Measurements from ENCODE around the gene DNM3. TPM values are rescaled to one million over a fixed set of nuclear protein-coding genes. Genes with fewer than 3 reads are reported as not detected.

Gene DNM3
- total RNA-seq, 4 donors from 2014 or later = 2.7 to 4.5 (median 4.0) TPM

DNA sequence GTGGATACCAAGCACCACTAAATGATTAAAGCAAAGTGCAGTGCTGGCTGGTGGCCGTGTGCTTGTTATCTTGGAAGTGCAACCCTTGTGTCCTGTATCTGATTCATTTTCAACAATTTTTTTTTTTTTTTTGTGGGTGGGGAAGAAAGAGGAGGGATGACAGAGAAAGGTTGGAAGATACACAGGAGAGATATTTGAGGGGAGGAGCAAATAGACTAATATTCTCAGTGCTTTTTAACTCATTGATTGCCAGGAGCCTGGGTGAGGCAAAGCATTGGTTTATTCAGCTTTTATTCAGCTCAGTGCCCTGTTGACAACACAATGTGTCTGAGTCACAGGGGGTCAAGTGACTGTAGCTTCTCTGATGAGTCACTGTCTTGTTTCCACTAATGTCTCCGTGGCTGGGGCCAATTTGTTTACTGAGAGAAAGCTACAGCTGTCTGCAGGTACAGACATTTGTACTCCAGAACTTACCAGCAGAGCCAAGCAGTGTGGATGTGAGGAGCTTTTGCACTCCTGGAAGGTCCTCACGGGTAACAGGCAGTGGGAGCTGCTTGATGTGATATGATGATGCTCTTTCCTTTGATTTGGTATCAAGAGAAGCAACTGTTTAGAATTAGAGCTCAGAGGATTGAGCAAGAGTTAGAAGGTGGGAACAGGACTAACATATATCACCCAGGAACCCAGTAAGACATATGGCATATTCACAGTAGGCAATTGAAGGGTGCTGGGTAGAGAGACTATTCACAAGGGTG is 23.6 kb upstream of the DNM3 start:
- peak in 1 of 2 donors; percentile 75 for DNase-seq (ENCODE audit: low spot score in 2 of 2)
- intact Hi-C loops (cut with DNase I; ENCODE audit: low total_unique reads) = no loop called here
- 12 to 16% methylated on average over 3 of the region's 3 CpGs for WGBS, 2 donors
- H3K4me3 ChIP-seq (ENCODE audit: low read depth, poor library complexity, severe bottlenecking) = no peak overlapping the region
- TF ChIP-seq CTCF (IDR thresholded peaks at IDR 0.05) (no peak), POLR2A (IDR thresholded peaks at IDR 0.05) (no peak)

DNA sequence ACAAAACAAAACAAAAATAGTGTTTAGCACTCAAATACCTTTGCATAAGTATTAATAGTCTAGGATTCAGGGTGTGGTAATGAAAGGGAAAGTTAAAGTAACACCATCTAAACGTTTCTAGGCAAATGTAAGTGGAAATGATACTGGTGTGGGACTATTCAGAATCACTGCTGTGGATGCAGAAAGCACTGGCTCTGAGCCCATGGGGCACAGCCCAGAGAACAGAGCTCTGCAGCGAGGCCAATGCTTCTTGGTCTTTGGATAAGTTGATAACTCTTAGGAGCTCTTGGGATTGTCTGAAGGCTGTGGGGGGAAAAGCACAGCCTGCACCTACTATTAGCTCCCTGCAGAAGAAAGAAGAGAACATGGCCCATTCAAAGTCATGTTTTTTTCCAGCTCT is 21.4 kb upstream of the DNM3 start:
- intact Hi-C loops (cut with DNase I; ENCODE audit: low total_unique reads) = no loop called here

GRCh38 chr1:171826973-171827372 is 14.3 kb upstream of the DNM3 start:
- WGBS, 2 donors = 50 to 100% methylated on average over 1 of the region's 1 CpG
- intact Hi-C loops (cut with DNase I; ENCODE audit: low total_unique reads) = no loop called here
- no peak overlapping the region for H3K4me3 ChIP-seq (ENCODE audit: low read depth, poor library complexity, severe bottlenecking)
- no peak for TF ChIP-seq CTCF (IDR thresholded peaks at IDR 0.05)
- TF ChIP-seq POLR2A (IDR thresholded peaks at IDR 0.05) = no peak
- no peak for DNase-seq (ENCODE audit: low spot score in 2 of 2)

More for the DNA sequence above, 21.4 kb upstream of the DNM3 start:
- WGBS, 2 donors = 34 to 40% methylated on average over 2 of the region's 2 CpGs
- DNase-seq (ENCODE audit: low spot score in 2 of 2) = no peak
- no peak overlapping the region for H3K4me3 ChIP-seq (ENCODE audit: low read depth, poor library complexity, severe bottlenecking)
- no peak for TF ChIP-seq CTCF (IDR thresholded peaks at IDR 0.05)
- TF ChIP-seq POLR2A (IDR thresholded peaks at IDR 0.05) = no peak

DNA sequence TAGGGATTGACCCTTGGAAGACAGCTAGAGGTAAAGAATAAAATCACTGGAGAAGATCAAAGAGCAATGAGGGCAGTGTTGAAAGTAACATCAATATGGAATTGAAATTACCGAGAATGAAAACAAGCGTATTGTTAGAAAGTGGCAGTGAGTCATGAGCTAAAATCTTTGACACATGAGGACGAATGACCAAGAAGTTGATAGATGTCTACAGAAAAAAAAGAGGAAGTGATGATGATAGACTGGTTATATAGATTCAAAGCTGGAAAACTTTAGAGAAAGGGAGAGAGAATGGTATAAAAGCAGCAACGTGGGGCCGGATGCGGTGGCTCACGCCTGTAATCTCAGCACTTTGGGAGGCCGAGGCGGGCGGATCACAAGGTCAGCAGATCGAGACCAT is 12.5 kb upstream of the DNM3 start:
- no peak for DNase-seq (ENCODE audit: low spot score in 2 of 2)
- intact Hi-C loops (cut with DNase I; ENCODE audit: low total_unique reads) = no loop called here
- WGBS, 2 donors = 95 to 96% methylated on average over 11 of the region's 11 CpGs
- no peak overlapping the region for H3K4me3 ChIP-seq (ENCODE audit: low read depth, poor library complexity, severe bottlenecking)
- TF ChIP-seq CTCF (IDR thresholded peaks at IDR 0.05) (no peak), POLR2A (IDR thresholded peaks at IDR 0.05) (no peak)

DNA sequence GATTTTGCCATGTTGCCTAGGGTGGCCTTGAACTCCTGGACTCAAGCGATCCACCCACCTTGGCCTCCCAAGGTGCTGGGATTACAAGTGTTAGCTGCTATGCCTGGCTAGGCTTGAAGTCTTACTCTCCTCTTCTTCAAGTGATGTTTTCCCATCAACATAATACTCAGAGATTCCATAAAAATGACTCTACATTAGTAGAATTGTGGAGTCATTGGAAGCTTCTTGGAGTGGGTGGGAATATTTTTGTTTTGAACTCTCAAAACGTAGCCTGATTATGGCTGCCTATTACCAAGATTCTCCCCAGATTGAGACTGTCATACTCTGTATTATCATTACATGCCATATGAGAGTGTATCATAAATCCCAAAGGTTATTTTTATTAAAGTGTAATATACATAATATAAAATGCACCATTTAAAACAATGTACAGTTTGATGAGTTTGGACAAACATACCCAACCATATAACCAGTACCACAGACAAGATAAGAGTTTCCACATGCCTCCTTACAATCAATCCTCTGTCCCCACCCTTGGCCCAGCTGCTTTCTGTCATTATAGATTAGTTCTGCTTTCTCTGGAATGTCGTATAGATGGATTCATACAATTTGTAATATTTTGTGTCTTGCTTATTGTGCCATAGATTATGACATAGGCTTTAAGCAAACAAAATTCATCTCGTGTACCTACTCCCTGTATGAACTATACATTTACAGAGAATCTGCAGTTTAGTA is 8.0 kb upstream of the DNM3 start:
- intact Hi-C loops (cut with DNase I; ENCODE audit: low total_unique reads) = no loop called here
- WGBS, 2 donors = 70 to 85% methylated on average over 4 of the region's 4 CpGs
- no peak for DNase-seq (ENCODE audit: low spot score in 2 of 2)
- no peak overlapping the region for H3K4me3 ChIP-seq (ENCODE audit: low read depth, poor library complexity, severe bottlenecking)
- no peak for TF ChIP-seq POLR2A (IDR thresholded peaks at IDR 0.05)
- TF ChIP-seq CTCF (IDR thresholded peaks at IDR 0.05) = no peak

Data from lower leg skin (tissue), 4 donors.